Astrocyte of the spinal cord (primary cell): ENCODE measurements around the gene TRAK1.
"Not testable (repeated sequence)": the region's sequence is repeated elsewhere in the genome, so short reads cannot be mapped to it uniquely, and the experiment has no call there.

Experiments
- DNase-seq: peaks from one replicate; pipeline ENCODE4 v3.0.0; 2011; ENCODE audit warnings: low read depth, low spot score
- H3K4me3 ChIP-seq: 2 replicates; pipeline ENCODE4 v1.5.1; 2011; ENCODE audit warnings: low read depth, mild to moderate bottlenecking, low read length, moderate library complexity
- in situ Hi-C: cut with HindIII; loops from 2 replicates; pipeline ENCODE4 v1.10.0; 2017; ENCODE audit warnings: low sequenced_read_pairs
- TF ChIP-seq, protein P1 (sequence below): IDR thresholded peaks from 2 replicates; pipeline ENCODE4 v1.5.1; 2012; ENCODE audit warnings: low read depth, mild to moderate bottlenecking, low read length, inconsistent platforms

The TRAK1 gene

DNA sequence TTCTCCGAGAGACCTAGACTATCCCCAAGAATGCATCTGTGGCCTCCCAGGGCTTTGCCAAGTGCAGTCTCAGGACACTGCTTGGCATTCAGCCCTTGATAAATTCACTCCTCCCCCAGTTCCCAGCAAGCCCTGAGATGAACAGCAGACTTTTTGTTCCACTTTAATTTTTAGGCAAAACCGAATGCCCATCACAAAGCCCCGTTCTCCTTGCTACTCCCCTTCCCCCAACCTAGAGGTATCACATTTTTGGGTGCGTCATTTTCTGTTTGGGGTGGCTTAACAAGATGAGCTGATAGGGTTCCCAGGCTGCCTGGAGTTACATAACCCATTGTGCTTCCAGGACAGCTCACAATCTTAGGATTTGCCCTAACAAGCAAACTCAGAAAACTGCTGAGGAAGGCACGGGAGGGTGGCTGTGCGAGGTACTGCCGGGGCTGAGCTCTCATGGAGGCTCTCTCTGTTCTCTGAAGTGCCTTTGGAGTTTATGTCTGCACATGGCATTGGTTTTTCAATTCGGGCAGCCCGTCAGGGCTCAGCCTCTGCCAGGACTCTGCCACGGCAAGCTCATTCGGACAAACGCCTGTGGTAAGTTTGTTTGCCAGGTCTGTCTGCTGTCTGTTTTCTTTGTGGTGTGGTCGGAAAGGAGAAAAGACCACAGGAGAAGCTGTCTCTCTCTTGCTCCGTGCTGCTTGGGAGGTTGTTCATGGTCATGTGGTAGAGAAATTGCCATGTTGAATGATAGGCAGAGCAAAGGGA is at the start of gene TRAK1:
Gene TRAK1 (plus strand): TSS at position 385 of the 759 bp plus-strand sequence. CDS start 113 bp downstream, at position 498.
- peak within 1 kb of the TSS; percentile 12 for H3K4me3 ChIP-seq
- TF ChIP-seq, protein P1, sequence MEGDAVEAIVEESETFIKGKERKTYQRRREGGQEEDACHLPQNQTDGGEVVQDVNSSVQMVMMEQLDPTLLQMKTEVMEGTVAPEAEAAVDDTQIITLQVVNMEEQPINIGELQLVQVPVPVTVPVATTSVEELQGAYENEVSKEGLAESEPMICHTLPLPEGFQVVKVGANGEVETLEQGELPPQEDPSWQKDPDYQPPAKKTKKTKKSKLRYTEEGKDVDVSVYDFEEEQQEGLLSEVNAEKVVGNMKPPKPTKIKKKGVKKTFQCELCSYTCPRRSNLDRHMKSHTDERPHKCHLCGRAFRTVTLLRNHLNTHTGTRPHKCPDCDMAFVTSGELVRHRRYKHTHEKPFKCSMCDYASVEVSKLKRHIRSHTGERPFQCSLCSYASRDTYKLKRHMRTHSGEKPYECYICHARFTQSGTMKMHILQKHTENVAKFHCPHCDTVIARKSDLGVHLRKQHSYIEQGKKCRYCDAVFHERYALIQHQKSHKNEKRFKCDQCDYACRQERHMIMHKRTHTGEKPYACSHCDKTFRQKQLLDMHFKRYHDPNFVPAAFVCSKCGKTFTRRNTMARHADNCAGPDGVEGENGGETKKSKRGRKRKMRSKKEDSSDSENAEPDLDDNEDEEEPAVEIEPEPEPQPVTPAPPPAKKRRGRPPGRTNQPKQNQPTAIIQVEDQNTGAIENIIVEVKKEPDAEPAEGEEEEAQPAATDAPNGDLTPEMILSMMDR = no peak
- in situ Hi-C loops = no loop called here
- DNase-seq = peak; percentile 81

- no peak overlapping the region for H3K4me3 ChIP-seq
- TF ChIP-seq, protein P1 = no peak
- peak; percentile 45 for DNase-seq
- in situ Hi-C loops = no loop called here
These were observed 48.4 kb upstream of the TRAK1 start for GRCh38 chr3:42042747-42043098.

GRCh38 chr3:42043099-42043813 is 47.9 kb upstream of the TRAK1 start:
- TF ChIP-seq, protein P1 = no peak
- H3K4me3 ChIP-seq = no peak overlapping the region
- in situ Hi-C loops = no loop called here
- peak; percentile 81 for DNase-seq

GRCh38 chr3:42045708-42046243 is 45.4 kb upstream of the TRAK1 start:
- TF ChIP-seq, protein P1 = no peak
- in situ Hi-C loops = no loop called here
- no peak for DNase-seq
- no peak overlapping the region for H3K4me3 ChIP-seq

DNA sequence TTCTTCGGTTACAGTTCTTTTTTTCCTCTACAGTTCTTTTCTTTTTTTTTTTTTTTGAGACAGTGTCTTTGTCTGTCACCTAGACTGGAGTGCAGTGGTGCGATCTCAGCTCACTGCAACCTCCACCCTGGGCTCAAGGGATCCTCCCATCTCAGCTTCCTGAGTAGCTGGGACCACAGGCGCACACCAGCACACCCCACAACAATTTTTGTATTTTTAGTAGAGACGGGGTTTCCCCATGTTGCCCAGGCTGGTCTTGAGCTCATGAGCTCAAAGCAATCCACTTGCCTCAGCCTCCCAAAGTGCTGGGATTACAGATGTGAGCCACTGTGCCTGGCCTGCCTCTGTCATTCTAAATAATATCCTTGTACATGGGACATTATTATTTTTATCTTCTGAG is 42.6 kb upstream of the TRAK1 start:
- DNase-seq, in situ Hi-C loops, H3K4me3 ChIP-seq: not testable (repeated sequence)

- no peak overlapping the region for H3K4me3 ChIP-seq
- TF ChIP-seq, protein P1 = no peak
- no peak for DNase-seq
- in situ Hi-C loops = no loop called here
These were observed 41.0 kb upstream of the TRAK1 start for GRCh38 chr3:42050126-42050525.
